ENCODE measurements around the gene MYO6.

DNA sequence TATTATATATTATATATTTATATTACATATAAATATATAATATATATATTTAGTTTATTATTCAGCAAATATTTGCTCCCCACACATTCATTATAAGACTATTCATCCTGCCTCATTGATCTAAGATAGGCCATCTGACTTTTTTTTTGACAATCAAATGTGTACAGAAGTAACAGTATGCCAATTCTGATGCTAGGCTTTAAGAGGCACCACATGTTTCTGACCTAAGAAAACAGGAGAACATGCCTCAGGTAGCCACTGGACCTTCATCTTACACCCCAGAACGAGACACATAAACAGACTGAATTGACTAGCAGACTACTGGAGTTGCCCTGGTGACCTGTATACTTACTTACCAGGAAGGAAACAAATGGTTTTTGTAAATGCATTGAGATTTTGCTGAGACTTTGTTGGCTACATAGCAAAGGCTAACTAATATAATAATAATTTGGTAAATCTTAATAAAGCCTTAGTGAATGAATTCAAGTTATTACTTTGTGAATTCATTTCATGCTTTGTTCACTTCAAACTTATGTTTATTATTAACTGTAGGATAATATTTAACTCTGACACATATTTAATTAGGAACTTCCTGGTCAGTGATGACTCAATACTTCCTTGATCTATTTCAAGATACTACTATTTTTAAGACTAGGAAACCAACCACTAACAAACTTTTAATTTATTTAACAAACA, 13.4 kb upstream of the MYO6 start:
- TF ChIP-seq EP300 (IDR thresholded peaks at IDR 0.05; ENCODE audit: borderline replicate concordance in 1 of 2, low read depth in 1 of 2, low read length in 1 of 2) (no peak), TAF1 (IDR thresholded peaks at IDR 0.05; ENCODE audit: borderline replicate concordance, low read depth, low read length) (no peak), FOSL2 (IDR thresholded peaks at IDR 0.05; ENCODE audit: borderline replicate concordance, low read depth) (peak; percentile 43; the same call in 1 of the 2 replicates), MXI1 (IDR thresholded peaks at IDR 0.05; ENCODE audit: low read depth, low read length) (no peak), RFX5 (IDR thresholded peaks at IDR 0.05; ENCODE audit: low read length) (no peak), SIN3A (IDR thresholded peaks at IDR 0.05; ENCODE audit: borderline replicate concordance, low read depth, low read length) (no peak), SMC3 (IDR thresholded peaks at IDR 0.05; ENCODE audit: low read depth, low read length) (no peak), GABPA (IDR thresholded peaks at IDR 0.05; ENCODE audit: low read depth) (no peak), RCOR1 (IDR thresholded peaks at IDR 0.05; ENCODE audit: low read length) (no peak)
- TF ChIP-seq, protein P1, sequence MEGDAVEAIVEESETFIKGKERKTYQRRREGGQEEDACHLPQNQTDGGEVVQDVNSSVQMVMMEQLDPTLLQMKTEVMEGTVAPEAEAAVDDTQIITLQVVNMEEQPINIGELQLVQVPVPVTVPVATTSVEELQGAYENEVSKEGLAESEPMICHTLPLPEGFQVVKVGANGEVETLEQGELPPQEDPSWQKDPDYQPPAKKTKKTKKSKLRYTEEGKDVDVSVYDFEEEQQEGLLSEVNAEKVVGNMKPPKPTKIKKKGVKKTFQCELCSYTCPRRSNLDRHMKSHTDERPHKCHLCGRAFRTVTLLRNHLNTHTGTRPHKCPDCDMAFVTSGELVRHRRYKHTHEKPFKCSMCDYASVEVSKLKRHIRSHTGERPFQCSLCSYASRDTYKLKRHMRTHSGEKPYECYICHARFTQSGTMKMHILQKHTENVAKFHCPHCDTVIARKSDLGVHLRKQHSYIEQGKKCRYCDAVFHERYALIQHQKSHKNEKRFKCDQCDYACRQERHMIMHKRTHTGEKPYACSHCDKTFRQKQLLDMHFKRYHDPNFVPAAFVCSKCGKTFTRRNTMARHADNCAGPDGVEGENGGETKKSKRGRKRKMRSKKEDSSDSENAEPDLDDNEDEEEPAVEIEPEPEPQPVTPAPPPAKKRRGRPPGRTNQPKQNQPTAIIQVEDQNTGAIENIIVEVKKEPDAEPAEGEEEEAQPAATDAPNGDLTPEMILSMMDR (IDR thresholded peaks at IDR 0.05) = no peak
- TF ChIP-seq, protein P2, sequence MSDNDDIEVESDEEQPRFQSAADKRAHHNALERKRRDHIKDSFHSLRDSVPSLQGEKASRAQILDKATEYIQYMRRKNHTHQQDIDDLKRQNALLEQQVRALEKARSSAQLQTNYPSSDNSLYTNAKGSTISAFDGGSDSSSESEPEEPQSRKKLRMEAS (IDR thresholded peaks at IDR 0.05; ENCODE audit: low read depth) = no peak
- TF ChIP-seq, protein P3, sequence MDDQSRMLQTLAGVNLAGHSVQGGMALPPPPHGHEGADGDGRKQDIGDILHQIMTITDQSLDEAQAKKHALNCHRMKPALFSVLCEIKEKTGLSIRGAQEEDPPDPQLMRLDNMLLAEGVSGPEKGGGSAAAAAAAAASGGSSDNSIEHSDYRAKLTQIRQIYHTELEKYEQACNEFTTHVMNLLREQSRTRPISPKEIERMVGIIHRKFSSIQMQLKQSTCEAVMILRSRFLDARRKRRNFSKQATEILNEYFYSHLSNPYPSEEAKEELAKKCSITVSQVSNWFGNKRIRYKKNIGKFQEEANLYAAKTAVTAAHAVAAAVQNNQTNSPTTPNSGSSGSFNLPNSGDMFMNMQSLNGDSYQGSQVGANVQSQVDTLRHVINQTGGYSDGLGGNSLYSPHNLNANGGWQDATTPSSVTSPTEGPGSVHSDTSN (IDR thresholded peaks at IDR 0.05) = no peak
- TF ChIP-seq, protein P4, sequence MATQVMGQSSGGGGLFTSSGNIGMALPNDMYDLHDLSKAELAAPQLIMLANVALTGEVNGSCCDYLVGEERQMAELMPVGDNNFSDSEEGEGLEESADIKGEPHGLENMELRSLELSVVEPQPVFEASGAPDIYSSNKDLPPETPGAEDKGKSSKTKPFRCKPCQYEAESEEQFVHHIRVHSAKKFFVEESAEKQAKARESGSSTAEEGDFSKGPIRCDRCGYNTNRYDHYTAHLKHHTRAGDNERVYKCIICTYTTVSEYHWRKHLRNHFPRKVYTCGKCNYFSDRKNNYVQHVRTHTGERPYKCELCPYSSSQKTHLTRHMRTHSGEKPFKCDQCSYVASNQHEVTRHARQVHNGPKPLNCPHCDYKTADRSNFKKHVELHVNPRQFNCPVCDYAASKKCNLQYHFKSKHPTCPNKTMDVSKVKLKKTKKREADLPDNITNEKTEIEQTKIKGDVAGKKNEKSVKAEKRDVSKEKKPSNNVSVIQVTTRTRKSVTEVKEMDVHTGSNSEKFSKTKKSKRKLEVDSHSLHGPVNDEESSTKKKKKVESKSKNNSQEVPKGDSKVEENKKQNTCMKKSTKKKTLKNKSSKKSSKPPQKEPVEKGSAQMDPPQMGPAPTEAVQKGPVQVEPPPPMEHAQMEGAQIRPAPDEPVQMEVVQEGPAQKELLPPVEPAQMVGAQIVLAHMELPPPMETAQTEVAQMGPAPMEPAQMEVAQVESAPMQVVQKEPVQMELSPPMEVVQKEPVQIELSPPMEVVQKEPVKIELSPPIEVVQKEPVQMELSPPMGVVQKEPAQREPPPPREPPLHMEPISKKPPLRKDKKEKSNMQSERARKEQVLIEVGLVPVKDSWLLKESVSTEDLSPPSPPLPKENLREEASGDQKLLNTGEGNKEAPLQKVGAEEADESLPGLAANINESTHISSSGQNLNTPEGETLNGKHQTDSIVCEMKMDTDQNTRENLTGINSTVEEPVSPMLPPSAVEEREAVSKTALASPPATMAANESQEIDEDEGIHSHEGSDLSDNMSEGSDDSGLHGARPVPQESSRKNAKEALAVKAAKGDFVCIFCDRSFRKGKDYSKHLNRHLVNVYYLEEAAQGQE (IDR thresholded peaks at IDR 0.05; ENCODE audit: low read depth, low read length) = no peak
